Left ventricle myocardium superior (tissue), 1 donor: ENCODE results near the gene ABR. TPM values are rescaled to one million over a fixed set of nuclear protein-coding genes. Genes with fewer than 3 reads are reported as not detected.
A peak's percentile ranks its signal among the peaks of the same experiment; 100 is the strongest.
"Not testable (repeated sequence)": the region's sequence is repeated elsewhere in the genome, so short reads cannot be mapped to it uniquely, and the experiment has no call there.

Source experiments
- ATAC-seq: fragments of 200-7000 bp; cut with Tn5 transposase; one replicate; pipeline ENCODE4 v1.9.1; 2020; ENCODE audit warnings: mild to moderate bottlenecking, moderate library complexity
- DNase-seq: peaks from one replicate; pipeline ENCODE4 v3.0.0-alpha.2; 2020
- intact Hi-C: fragments of 100-400 bp; cut with micrococcal nuclease; formaldehyde crosslinking; loops from one replicate; pipeline ENCODE4 v1.11.0; 2022
- total RNA-seq: library from RNA; stranded (reverse); fragmentation: NEBNext Ultra II Directional; extraction: Animal tissue kit (Norgen Biotek cat#: 25700); gene quantifications from one replicate; pipeline ENCODE4 v1.2.1, GENCODE V29; 2021
- donor health status: DM: no; HTN: yes; CAD: no; lungs with severe emphysema.

Gene ABR
- total RNA-seq, 1 donor from 2014 or later, result 167 TPM

- ATAC-seq, result peak; percentile 64
- intact Hi-C loops, result no loop called here
- peak; percentile 74 for DNase-seq
These were observed 171.6 kb downstream of the ABR start for GRCh38 chr17:1008008-1008761.

- intact Hi-C loops, result no loop called here
- peak; percentile 11 for ATAC-seq
These were observed 172.3 kb downstream of the ABR start for GRCh38 chr17:1007310-1008007.

GRCh38 chr17:1006054-1006453 is 173.7 kb downstream of the ABR start:
- no peak for ATAC-seq
- intact Hi-C loops, result no loop called here
- DNase-seq, result peak; percentile 48

More at GRCh38 chr17:1007310-1008007, 172.3 kb downstream of the ABR start:
- peak; percentile 33 for DNase-seq

- ATAC-seq, result peak; percentile 42
- intact Hi-C loops, result no loop called here
- DNase-seq, result peak; percentile 79
These were observed 174.3 kb downstream of the ABR start for GRCh38 chr17:1005361-1005946.

- no peak for DNase-seq
- intact Hi-C loops, result no loop called here
- no peak for ATAC-seq
These were observed 174.9 kb downstream of the ABR start for GRCh38 chr17:1004769-1005295.

GRCh38 chr17:1003972-1004768 is 175.6 kb downstream of the ABR start:
- intact Hi-C loops, result no loop called here
- ATAC-seq, result no peak
- peak; percentile 31 for DNase-seq

- ATAC-seq, result no peak
- intact Hi-C loops, result no loop called here
- no peak for DNase-seq
These were observed 176.2 kb downstream of the ABR start for GRCh38 chr17:1003633-1003971.

GRCh38 chr17:1002771-1003555 is 176.8 kb downstream of the ABR start:
- DNase-seq, result peak; percentile 46
- peak; percentile 32 for ATAC-seq
- intact Hi-C loops, result no loop called here

- intact Hi-C loops, result no loop called here
- DNase-seq, result no peak
These were observed 177.4 kb downstream of the ABR start for GRCh38 chr17:1002412-1002753.

GRCh38 chr17:1001640-1002411 is 178.0 kb downstream of the ABR start:
- DNase-seq (peak; percentile 47), ATAC-seq (peak; percentile 0)
- intact Hi-C loops, result no loop called here

More at GRCh38 chr17:1002412-1002753, 177.4 kb downstream of the ABR start:
- ATAC-seq, result peak; percentile 43

GRCh38 chr17:1000597-1001461 is 179.0 kb downstream of the ABR start:
- intact Hi-C loops, result no loop called here
- DNase-seq (peak; percentile 67), ATAC-seq (peak; percentile 9)

- no peak for DNase-seq
- ATAC-seq, result no peak
- intact Hi-C loops, result no loop called here
These were observed 181.7 kb downstream of the ABR start for GRCh38 chr17:998111-998510.

- DNase-seq, result peak; percentile 95
- intact Hi-C loops, result no loop called here
- peak; percentile 92 for ATAC-seq
These were observed 183.0 kb downstream of the ABR start, which contains the start of gene TIMM22 for GRCh38 chr17:996554-997344. TSS of gene TIMM22 (plus strand) at chr17:997129. CDS start at chr17:997143, 14 bp downstream.

- DNase-seq, ATAC-seq, intact Hi-C loops: not testable (repeated sequence)
These were observed 184.5 kb downstream of the ABR start for GRCh38 chr17:995324-995723.

GRCh38 chr17:992933-993332 is 186.8 kb downstream of the ABR start:
- DNase-seq (no peak), ATAC-seq (no peak)
- intact Hi-C loops, result no loop called here

- ATAC-seq, result no peak
- intact Hi-C loops, result no loop called here
- no peak for DNase-seq
These were observed 191.2 kb downstream of the ABR start for GRCh38 chr17:988561-988960.
